ENCODE results near the gene CITED4.
A peak's percentile ranks its signal among the peaks of the same experiment; 100 is the strongest.

CITED4 gene

GRCh38 chr1:40853885-40854170, 8.3 kb downstream of the CITED4 start:
- DNase-seq (ENCODE audit: low read depth in 3 of 3): no peak

GRCh38 chr1:40853113-40853884, 8.9 kb downstream of the CITED4 start:
- no peak for DNase-seq (ENCODE audit: low read depth in 3 of 3)

- DNase-seq (ENCODE audit: low read depth in 3 of 3): no peak
These were observed 10.5 kb downstream of the CITED4 start for GRCh38 chr1:40851643-40852042.

DNA sequence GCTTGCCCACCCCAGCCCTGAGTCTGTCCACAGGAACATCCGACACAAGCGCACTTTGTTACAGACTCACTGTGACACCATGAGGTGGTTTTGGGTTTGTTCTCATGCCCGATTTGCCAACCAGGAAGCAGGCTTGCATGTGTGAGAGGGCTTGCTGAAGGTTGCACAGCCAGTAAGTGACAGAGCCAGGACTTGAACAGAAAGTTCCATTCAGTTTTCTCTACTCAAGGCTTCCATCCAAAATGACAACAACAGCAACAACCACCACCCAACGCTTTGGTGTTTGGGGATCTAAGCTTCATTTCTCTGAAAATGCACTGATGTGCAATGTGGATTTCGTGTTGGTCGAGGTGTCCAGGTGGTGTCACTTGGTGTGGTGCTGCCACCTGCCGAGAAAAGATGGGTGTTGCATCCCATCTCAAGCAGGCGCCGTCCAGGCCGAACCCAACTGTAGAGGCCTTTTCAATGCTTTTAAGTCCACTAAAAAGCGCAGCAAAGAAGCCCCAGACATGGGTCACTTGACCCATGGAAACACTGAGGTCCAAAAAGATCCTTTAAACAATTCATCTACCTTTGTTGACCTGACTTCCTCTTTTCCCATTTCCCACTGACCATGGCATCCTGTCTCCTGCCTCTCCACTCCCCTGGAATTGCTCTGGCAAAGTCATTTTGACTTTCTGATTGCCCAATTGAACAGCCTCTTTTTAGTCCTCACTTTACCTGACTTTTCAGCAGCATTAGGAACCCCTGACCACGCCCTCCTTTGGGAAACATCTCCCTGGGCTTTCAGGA, 12.2 kb downstream of the CITED4 start:
- DNase-seq (ENCODE audit: low read depth in 3 of 3): peak; percentile 58 to 63 (median 58)

- DNase-seq (ENCODE audit: low read depth in 3 of 3): no peak
These were observed 13.5 kb downstream of the CITED4 start for GRCh38 chr1:40848530-40849189.

- no peak for DNase-seq (ENCODE audit: low read depth in 3 of 3)
These were observed 15.0 kb downstream of the CITED4 start for GRCh38 chr1:40847023-40847745.

DNA sequence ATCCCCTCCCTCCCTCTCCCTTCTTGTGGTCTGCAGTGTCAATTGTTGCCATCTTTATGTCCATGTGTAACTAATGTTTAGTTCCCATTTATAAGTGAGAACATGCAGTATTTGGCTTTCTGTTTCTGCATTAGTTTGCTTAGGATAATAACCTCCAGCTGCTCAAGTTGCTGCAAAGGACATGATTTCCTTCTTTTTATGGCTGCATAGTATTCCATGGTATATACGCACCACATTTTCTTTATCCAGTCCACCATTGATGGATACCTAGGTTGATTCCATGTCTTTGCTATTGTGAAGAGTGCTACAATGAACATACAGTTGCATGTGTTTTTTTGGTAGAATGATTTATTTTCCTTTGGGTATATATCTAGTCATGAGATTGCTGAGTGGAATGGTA, 16.3 kb downstream of the CITED4 start:
- no peak for DNase-seq (ENCODE audit: low read depth in 3 of 3)

GRCh38 chr1:40844887-40845878, 17.0 kb downstream of the CITED4 start:
- DNase-seq (ENCODE audit: low read depth in 3 of 3): no peak

- no peak for DNase-seq (ENCODE audit: low read depth in 3 of 3)
These were observed 18.1 kb downstream of the CITED4 start for GRCh38 chr1:40844079-40844478.

- no peak for DNase-seq (ENCODE audit: low read depth in 3 of 3)
These were observed 19.5 kb downstream of the CITED4 start for GRCh38 chr1:40842691-40843090.

DNA sequence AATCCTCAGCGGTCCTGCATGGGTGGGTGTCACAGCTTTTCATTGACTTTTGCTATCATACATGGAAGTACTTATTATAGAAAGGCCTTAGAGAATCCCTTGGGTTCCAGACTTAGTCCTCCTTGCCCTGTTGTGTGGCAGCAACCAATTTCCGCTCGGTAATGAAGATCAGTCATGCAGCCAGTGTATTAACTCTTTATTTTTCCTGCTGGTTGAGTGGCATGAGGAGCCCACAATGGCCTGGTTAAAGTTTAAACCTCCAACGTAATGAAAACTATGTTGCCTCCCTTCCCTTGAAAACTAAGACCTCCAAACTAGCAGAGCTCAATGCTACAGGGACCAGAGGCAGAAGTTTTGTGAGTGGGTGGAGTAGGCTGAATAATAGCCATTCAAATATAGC, 20.0 kb downstream of the CITED4 start:
- no peak for DNase-seq (ENCODE audit: low read depth in 3 of 3)

GRCh38 chr1:40841602-40842001, 20.6 kb downstream of the CITED4 start:
- no peak for DNase-seq (ENCODE audit: low read depth in 3 of 3)

DNA sequence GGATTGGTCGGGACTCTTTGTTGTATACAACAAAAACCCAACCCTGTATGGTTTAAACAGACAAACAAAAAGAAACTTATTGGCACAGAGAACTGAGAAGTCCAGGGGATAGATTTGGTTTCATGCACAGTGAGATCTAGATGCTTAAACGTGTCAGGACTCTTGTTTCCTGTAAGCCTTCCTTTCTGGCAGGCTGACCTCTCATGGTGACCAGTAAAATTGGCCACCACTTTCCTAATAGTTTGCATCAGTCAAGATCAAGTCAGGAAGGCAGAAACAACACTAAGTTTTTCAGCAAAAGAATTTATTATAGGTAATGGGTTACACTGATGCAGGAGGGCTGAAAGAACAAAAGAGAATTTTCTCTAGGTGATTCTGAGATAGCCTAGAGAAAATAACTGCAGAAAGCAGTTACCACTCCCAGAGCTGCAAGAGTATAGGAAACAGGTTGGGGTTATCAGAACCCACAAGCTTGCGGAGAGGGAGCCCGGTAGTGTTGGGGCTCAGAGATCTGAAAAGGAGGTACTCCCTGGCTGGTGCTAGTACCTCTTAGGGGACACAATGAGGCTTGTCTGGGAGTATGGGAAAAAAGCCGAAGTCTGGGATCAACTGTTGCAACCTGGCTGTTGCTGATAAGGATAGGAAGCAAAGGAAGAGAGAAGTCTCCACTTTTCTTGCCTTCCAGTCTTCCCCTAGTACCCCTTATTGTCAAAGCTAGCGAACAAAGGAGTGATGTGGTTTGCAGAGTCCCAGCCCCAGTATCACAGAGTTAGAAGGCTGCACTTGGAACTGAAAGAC, 21.4 kb downstream of the CITED4 start:
- DNase-seq (ENCODE audit: low read depth in 3 of 3): no peak

DNA sequence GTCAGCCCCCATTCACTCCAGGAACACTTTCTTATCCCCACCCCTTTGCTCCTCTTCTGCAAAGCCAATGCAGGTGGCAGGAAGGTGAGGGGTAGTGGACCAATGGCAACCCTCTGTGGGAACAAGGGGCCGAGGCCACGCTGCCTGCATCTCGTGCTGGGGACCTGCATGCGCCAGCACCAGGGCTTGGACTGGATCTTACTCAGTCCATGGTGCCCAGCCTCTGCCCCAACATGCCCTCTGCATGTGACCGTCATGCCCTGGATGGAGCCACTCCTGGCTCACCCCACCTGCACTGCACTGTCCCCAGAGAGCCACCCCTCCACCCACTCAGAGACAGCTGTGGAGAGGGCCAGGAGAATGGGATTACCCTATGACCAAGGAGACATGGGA, 22.2 kb downstream of the CITED4 start:
- no peak for DNase-seq (ENCODE audit: low read depth in 3 of 3)

- no peak for DNase-seq (ENCODE audit: low read depth in 3 of 3)
These were observed 22.9 kb downstream of the CITED4 start for GRCh38 chr1:40838980-40839942.

DNA sequence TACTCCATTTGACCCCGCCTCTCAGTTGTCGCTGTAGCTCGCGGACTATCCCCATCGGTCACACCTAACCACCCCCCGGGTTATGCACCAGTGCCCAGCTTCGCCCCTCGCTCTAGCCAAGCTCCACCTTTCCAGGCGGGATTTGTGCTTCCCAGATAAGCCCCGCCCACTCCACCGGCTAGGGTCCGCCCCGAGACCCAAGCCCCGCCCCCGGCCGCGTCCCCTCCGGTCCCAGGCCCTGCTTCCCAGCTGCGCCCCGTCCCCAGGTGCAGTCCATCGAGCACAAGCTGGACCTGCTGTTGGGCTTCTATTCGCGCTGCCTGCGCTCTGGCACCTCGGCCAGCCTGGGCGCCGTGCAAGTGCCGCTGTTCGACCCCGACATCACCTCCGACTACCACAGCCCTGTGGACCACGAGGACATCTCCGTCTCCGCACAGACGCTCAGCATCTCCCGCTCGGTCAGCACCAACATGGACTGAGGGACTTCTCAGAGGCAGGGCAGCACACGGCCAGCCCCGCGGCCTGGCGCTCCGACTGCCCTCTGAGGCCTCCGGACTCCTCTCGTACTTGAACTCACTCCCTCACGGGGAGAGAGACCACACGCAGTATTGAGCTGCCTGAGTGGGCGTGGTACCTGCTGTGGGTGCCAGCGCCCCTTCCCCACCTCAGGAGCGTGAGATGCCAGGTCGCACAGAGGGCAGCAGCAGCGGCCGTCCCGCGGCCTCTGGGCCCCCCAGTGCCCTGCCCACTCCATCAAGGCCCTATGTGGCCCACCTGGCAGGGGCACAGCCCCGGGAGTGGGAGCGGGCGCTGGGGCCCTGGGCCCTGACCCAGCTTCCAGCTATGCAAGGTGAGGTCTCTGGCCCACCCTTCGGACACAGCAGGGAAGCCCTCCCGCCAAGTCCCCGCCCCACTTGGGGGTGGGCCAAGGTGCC, 23.9 kb downstream of the CITED4 start:
- DNase-seq (ENCODE audit: low read depth in 3 of 3): no peak

- no peak for DNase-seq (ENCODE audit: low read depth in 3 of 3)
These were observed 24.6 kb downstream of the CITED4 start for GRCh38 chr1:40837601-40838000.

- no peak for DNase-seq (ENCODE audit: low read depth in 3 of 3)
These were observed 25.9 kb downstream of the CITED4 start for GRCh38 chr1:40836283-40836682.

Measured in stimulated activated CD4-positive, alpha-beta T cell treated with anti-CD3 and anti-CD28 coated beads, TNF-alpha, amount 100 ng/mL, for 4 hours (primary cell).